GM12878 (cell line): ENCODE results near the gene STAM2. TPM values are rescaled to one million over a fixed set of nuclear protein-coding genes. Genes with fewer than 3 reads are reported as not detected.

Source experiments
- ATAC-seq: fragments of 200-7000 bp; cut with Tn5 transposase; 3 replicates; pipeline ENCODE4 v1.9.1; 2020; ENCODE audit warnings: mild to moderate bottlenecking, moderate library complexity
- BruUV-seq: library from RNA; stranded (reverse); fragments of 400-500 nt; replicated peaks from 2 replicates; lab custom pipeline; 2021; lab: Mats Ljungman, UMichigan
- CTCF ChIA-PET: fragments of 300-600 bp; sonication (Branson Sonifier 250); formaldehyde crosslinking; extraction: SDS; loops from one replicate; lab custom pipeline; 2021; ENCODE audit warnings: inconsistent platforms; lab: Yijun Ruan, JAX
- POLR2A ChIA-PET: fragments of 350-600 bp; formaldehyde crosslinking; extraction: SDS; loops from one replicate; lab custom pipeline; 2021; ENCODE audit warnings: inconsistent platforms; lab: Charles Lee
- RAD21 ChIA-PET: fragments of 300-600 bp; sonication (Branson Sonifier 250); formaldehyde crosslinking; loops from one replicate; lab custom pipeline; 2023; ENCODE audit warnings: antibody characterized with exemption; ENCODE audit not compliant: unreplicated experiment; lab: Charles Lee
- SMC1A ChIA-PET: fragments of 300-600 bp; sonication (Branson Sonifier 250); formaldehyde crosslinking; loops from one replicate; lab custom pipeline; 2023; ENCODE audit not compliant: unreplicated experiment, uncharacterized antibody; lab: Charles Lee
- DNase-seq: peaks from one replicate; pipeline ENCODE4 v3.0.0-alpha.2; 2011; ENCODE audit warnings: low read depth, low spot score
- FAIRE-seq: peaks from 3 replicates; lab custom pipeline; 2011; peaks lifted over from hg19 to GRCh38; lab: Jason Lieb, UNC
- H2AFZ ChIP-seq: 2 replicates; pipeline ENCODE4 v1.6.0; 2011; ENCODE audit warnings: low read depth, low read length, control low read depth; ENCODE audit not compliant: control insufficient read depth
- H3K27ac ChIP-seq: 2 replicates; pipeline ENCODE4 v1.5.1; 2011; ENCODE audit warnings: control low read depth; ENCODE audit not compliant: control insufficient read depth, insufficient read depth
- H3K27me3 ChIP-seq, 2 experiments: replicated peaks in 1 of 2; 2 replicates each; pipeline versions ENCODE4 v1.6.0 to v1.6.1; 2011; ENCODE audit warnings: low read length in 1 of 2; ENCODE audit not compliant: control insufficient read depth in 2 of 2, insufficient read depth in 2 of 2
- H3K36me3 ChIP-seq, 2 experiments: 2 replicates each; pipeline ENCODE4 v1.5.1; 2011; ENCODE audit warnings: low read length in 1 of 2; ENCODE audit not compliant: control insufficient read depth in 2 of 2, insufficient read depth in 2 of 2
- H3K4me1 ChIP-seq: 2 replicates; pipeline ENCODE4 v1.6.1; 2011; ENCODE audit warnings: mild to moderate bottlenecking, low read length, moderate library complexity, mixed read lengths; ENCODE audit not compliant: control insufficient read depth, insufficient read depth
- H3K4me2 ChIP-seq: 2 replicates; pipeline ENCODE4 v1.6.0; 2011; ENCODE audit warnings: control low read depth; ENCODE audit not compliant: control insufficient read depth, insufficient read depth
- H3K4me3 ChIP-seq: fragments of 200-600 bp; sonication (generic); 2 replicates; pipeline ENCODE4 v1.5.1; 2016
- H3K79me2 ChIP-seq: 2 replicates; pipeline ENCODE4 v1.6.0; 2011; ENCODE audit warnings: low read length; ENCODE audit not compliant: control insufficient read depth, insufficient read depth
- H3K9ac ChIP-seq: 2 replicates; pipeline ENCODE4 v1.8.0; 2011; ENCODE audit warnings: low read length, control low read depth, mixed read lengths; ENCODE audit not compliant: control insufficient read depth, insufficient read depth
- H3K9me3 ChIP-seq: replicated peaks from 3 replicates; pipeline ENCODE4 v1.5.1; 2011; ENCODE audit warnings: mild to moderate bottlenecking, low read length; ENCODE audit not compliant: control insufficient read depth, insufficient read depth
- H4K20me1 ChIP-seq: 2 replicates; pipeline ENCODE4 v1.6.0; 2011; ENCODE audit not compliant: control insufficient read depth, insufficient read depth
- EGR1 ChIP-seq, 2 experiments: IDR thresholded peaks; 1 replicate in 1 of 2; 2 replicates in 1 of 2; pipeline ENCODE4 v1.6.1; 2011 to 2012; ENCODE audit warnings: low read depth in 2 of 2, low read length in 2 of 2, borderline replicate concordance in 1 of 2, mild to moderate bottlenecking in 1 of 2, moderate library complexity in 1 of 2
- IKZF1 ChIP-seq: fragments of 450-650 bp; conservative IDR thresholded peaks from 2 replicates; pipeline ENCODE4 v1.6.1; 2017; ENCODE audit warnings: antibody characterized with exemption, mild to moderate bottlenecking
- POLR2A ChIP-seq: IDR thresholded peaks from 2 replicates; pipeline ENCODE4 v1.6.1; 2011; ENCODE audit warnings: low read depth, mild to moderate bottlenecking, low read length
- REST ChIP-seq: IDR thresholded peaks from 2 replicates; pipeline ENCODE4 v1.6.1; 2012; ENCODE audit warnings: mild to moderate bottlenecking, low read depth, low read length
- RUNX3 ChIP-seq: IDR thresholded peaks from 2 replicates; pipeline ENCODE4 v1.6.1; 2012; ENCODE audit warnings: low read length, inconsistent platforms
- SMAD1 ChIP-seq: fragments of 450-650 bp; IDR thresholded peaks from 2 replicates; pipeline ENCODE4 v1.6.1; 2018; ENCODE audit warnings: mild to moderate bottlenecking, low read depth; ENCODE audit not compliant: partially characterized antibody
- SREBF2 ChIP-seq: IDR thresholded peaks from 2 replicates; pipeline ENCODE4 v1.6.1; 2012; ENCODE audit warnings: mild to moderate bottlenecking, low read length
- SUZ12 ChIP-seq: fragments of 200-600 bp; sonication (generic); IDR thresholded peaks from one replicate; pipeline ENCODE4 v1.6.1; 2018; ENCODE audit warnings: antibody characterized with exemption, mild to moderate bottlenecking; ENCODE audit not compliant: unreplicated experiment
- TAF1 ChIP-seq: IDR thresholded peaks from 2 replicates; pipeline ENCODE4 v1.6.1; 2011; ENCODE audit warnings: mild to moderate bottlenecking, low read depth, low read length, borderline replicate concordance
- YY1 ChIP-seq: IDR thresholded peaks from 2 replicates; pipeline ENCODE4 v1.6.1; 2011; ENCODE audit warnings: low read depth, mild to moderate bottlenecking, low read length
- WGBS: methylation state at CpG from one replicate; pipeline ENCODE4 v1.1.6; 2016; ENCODE audit warnings: low lambda C conversion rate; ENCODE audit not compliant: insufficient replicate concordance, insufficient coverage; ENCODE audit errors: missing lambda C conversion rate; 5-methylcytosine and 5-hydroxymethylcytosine counted together
- in situ Hi-C: fragments of 300-500 bp; cut with MboI; formaldehyde crosslinking; loops from 9 replicates; pipeline ENCODE4 v1.14.3; 2018; ENCODE audit warnings: mixed read lengths
- intact Hi-C: fragments of 100-400 bp; cut with micrococcal nuclease; formaldehyde crosslinking; loops from one replicate; pipeline ENCODE4 v1.14.2; 2022; ENCODE audit not compliant: unreplicated experiment
- polyA plus RNA-seq, 11 experiments: library from polyadenylated mRNA; depleted of rRNA in 4 of 11; unstranded in 6 of 11; stranded (reverse) in 5 of 11; fragments of >200 nt; fragmentation: Nextera tagmentation in 4 of 11; fragmentation: Illumina TruSeq in 1 of 11; extraction: Ambion mirVana in 4 of 11; extraction: Trizol in 1 of 11; gene quantifications; 1 replicate in 1 of 11; 2 replicates in 10 of 11; pipeline versions ENCODE4 v1.2.1 to v1.2.3, GENCODE V29; 2011 to 2016; ENCODE audit warnings: inconsistent platforms in 2 of 11, missing spikeins in 2 of 11, low read depth in 1 of 11
- total RNA-seq, 4 experiments: library from RNA; depleted of rRNA in 3 of 4; stranded (reverse); fragments of >200 nt in 3 of 4; fragmentation: Illumina TruSeq in 1 of 4; extraction: Trizol in 1 of 4; gene quantifications; 2 replicates each; pipeline versions ENCODE4 v1.2.1 to v1.2.3, GENCODE V29; 2013 to 2021

The STAM2 gene
- total and polyA plus RNA-seq, 10 of the 15 experiments (the other 5 are each of a cell fraction or from before 2014, with no cell fraction given): 4.4 to 21.6 (median 16.2) TPM

DNA sequence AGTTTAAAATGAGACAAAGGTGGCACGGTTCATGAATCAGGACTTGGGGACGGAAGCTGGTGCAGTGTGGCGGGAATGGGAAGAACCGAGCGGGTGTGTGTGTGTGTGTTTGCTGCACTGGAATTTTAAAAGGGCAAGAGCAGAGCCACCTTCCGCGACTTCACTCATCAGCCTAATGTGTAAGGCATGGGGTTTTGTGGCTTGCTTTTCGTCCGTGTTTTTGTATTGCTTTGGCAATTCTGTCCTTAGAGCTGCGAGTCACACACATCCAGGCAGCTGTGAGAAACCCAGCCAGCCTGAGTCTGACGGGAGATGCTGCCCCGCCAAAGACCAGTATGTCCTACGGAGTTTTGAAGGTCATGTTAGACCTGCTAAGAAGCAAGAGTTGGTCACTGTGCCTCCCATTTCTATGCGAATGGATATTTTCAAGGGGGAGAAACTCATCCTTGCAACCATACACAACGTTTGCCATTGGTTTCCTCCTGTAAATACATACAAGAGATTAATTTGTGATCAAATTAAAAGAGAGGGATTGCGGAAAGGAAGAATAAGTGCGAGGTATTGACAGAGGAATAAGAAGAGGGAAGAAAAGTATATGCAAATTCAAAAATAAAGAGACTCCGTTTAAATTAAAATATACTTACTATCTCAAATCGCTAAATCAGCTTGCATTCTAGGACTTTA, 76.1 kb downstream of the STAM2 start:
- Histone ChIP-seq H3K36me3 (no peaks in the 10 kb centered on the region), H3K27me3 (peaks cover 5% of the 10 kb centered on the region in 2 experiments; a peak in 2 of 4 replicates)
- no TSS peak for BruUV-seq
- TF ChIP-seq SREBF2: no peak
- 0 out of 2 replicates have a peak, but pooled peaks have one; percentile 3 for TF ChIP-seq IKZF1
- TF ChIP-seq RUNX3: peak; percentile 25; the same call in 1 of the 2 replicates
- TF ChIP-seq, all 136 proteins: peak for 2
- Histone ChIP-seq H3K79me2 (0 out of 2 replicates have a peak, but pooled peaks cover 5% of the 10 kb centered on the region), H4K20me1 (no peaks in the 10 kb centered on the region), H3K9me3 (no peaks in the 10 kb centered on the region), H2AFZ (peak overlapping the region; percentile 79), H3K9ac (peak overlapping the region; percentile 62; the same call in 1 of the 2 replicates), H3K27ac (no peak overlapping the region), H3K4me2 (peak overlapping the region; percentile 94), H3K4me1 (peaks cover 5% of the 10 kb centered on the region), H3K4me3 (peak overlapping the region; percentile 76)
- ChIA-PET CTCF (no interaction called here), POLR2A (no interaction called here), SMC1A (no interaction called here), RAD21 (no interaction called here)
- FAIRE-seq (no peak), DNase-seq (no peak), ATAC-seq (peak; percentile 16)
- 27% methylated on average over 19 of the region's 19 CpGs for WGBS
- intact Hi-C loops: no loop called here
- in situ Hi-C loops: no loop called here

GRCh38 chr2:152098496-152099366, 76.8 kb downstream of the STAM2 start, which contains the start of gene CACNB4:
Gene CACNB4 (minus strand): TSS chr2:152099044.
- Histone ChIP-seq H3K27ac (no peak within 1 kb of the TSS; the same call in 1 of the 2 replicates), H3K4me1 (peaks cover 8% of the 10 kb centered on the region), H3K4me2 (peak within 1 kb of the TSS; percentile 94), H2AFZ (peak within 1 kb of the TSS; percentile 79), H3K36me3 (no peaks in the 10 kb centered on the region), H3K9ac (peak within 1 kb of the TSS; percentile 62; the same call in 1 of the 2 replicates), H3K79me2 (0 out of 2 replicates have a peak, but pooled peaks cover 5% of the 10 kb centered on the region), H3K9me3 (no peaks in the 10 kb centered on the region), H3K4me3 (peak within 1 kb of the TSS; percentile 76), H3K27me3 (peaks cover 5% of the 10 kb centered on the region in 2 experiments; a peak in 2 of 4 replicates), H4K20me1 (no peaks in the 10 kb centered on the region)
- WGBS: 1% methylated on average over 38 of the region's 73 CpGs
- ChIA-PET CTCF (interaction anchor here (2.0 kb wide), 1 partner anchor 74 kb away, joined by 4 read pairs; no protein-coding TSS in a partner anchor), SMC1A (interaction anchor here (0.6 to 0.8 kb wide), 2 partner anchors 11 to 52 kb away, joined by 3 read pairs; no protein-coding TSS in a partner anchor), RAD21 (no interaction called here), POLR2A (no interaction called here)
- BruUV-seq: no TSS peak
- in situ Hi-C loops (no loop called here), intact Hi-C loops (no loop called here)
- DNase-seq (no peak), ATAC-seq (peak; percentile 65), FAIRE-seq (no peak)
- TF ChIP-seq SUZ12 (peak; percentile 8), TAF1 (no peak), IKZF1 (peak; percentile 19; the same call in 1 of the 2 replicates), YY1 (0 out of 2 replicates have a peak, but pooled peaks have one; percentile 10), SMAD1 (no peak), RUNX3 (peak; percentile 34; the same call in 1 of the 2 replicates), REST (no peak), POLR2A (peak; percentile 44; the same call in 1 of the 2 replicates), EGR1 (IDR thresholded peaks at IDR 0.05; ENCODE audit: borderline replicate concordance in 1 of 2, low read depth in 2 of 2, low read length in 2 of 2) (peak in 1 of 2 experiments; percentile 52; a peak in 2 of 3 replicates)
